Hepatocyte (in vitro differentiated cells): ENCODE measurements around the gene MCF2L2. TPM values are rescaled to one million over a fixed set of nuclear protein-coding genes. Genes with fewer than 3 reads are reported as not detected.

Experiments used
- DNase-seq: peaks from one replicate; pipeline ENCODE4 v3.0.0-alpha.2; 2016; ENCODE audit warnings: low spot score
- H2AFZ ChIP-seq: fragments of 200-600 bp; sonication (generic); 2 replicates; pipeline ENCODE4 v1.6.0; 2016; ENCODE audit warnings: antibody characterized with exemption, mild to moderate bottlenecking
- H3K27ac ChIP-seq: fragments of 200-600 bp; sonication (generic); 2 replicates; pipeline ENCODE4 v1.5.1; 2016; ENCODE audit warnings: mild to moderate bottlenecking
- H3K27me3 ChIP-seq: fragments of 200-600 bp; sonication (generic); 2 replicates; pipeline ENCODE4 v1.6.1; 2016
- H3K36me3 ChIP-seq: fragments of 200-600 bp; sonication (generic); replicated peaks from 2 replicates; pipeline ENCODE4 v1.5.1; 2016; ENCODE audit warnings: low read depth; ENCODE audit not compliant: insufficient read depth
- H3K4me1 ChIP-seq: fragments of 200-600 bp; sonication (generic); 2 replicates; pipeline ENCODE4 v1.5.1; 2016; ENCODE audit warnings: mild to moderate bottlenecking, moderate library complexity; ENCODE audit not compliant: insufficient read depth
- H3K4me2 ChIP-seq: fragments of 200-600 bp; sonication (generic); 2 replicates; pipeline ENCODE4 v1.6.0; 2016
- H3K4me3 ChIP-seq: fragments of 200-600 bp; sonication (generic); 2 replicates; pipeline ENCODE4 v1.5.1; 2016; ENCODE audit warnings: mild to moderate bottlenecking
- H3K79me2 ChIP-seq: fragments of 200-600 bp; sonication (generic); 2 replicates; pipeline ENCODE4 v1.6.0; 2017; ENCODE audit warnings: mild to moderate bottlenecking
- H3K9me2 ChIP-seq: fragments of 200-600 bp; sonication (generic); replicated peaks from 2 replicates; pipeline ENCODE4 v1.6.0; 2017; ENCODE audit warnings: mild to moderate bottlenecking; ENCODE audit not compliant: insufficient read depth
- H3K9me3 ChIP-seq: fragments of 200-600 bp; sonication (generic); 2 replicates; pipeline ENCODE4 v1.5.1; 2016; ENCODE audit warnings: low read depth, mild to moderate bottlenecking
- H4K20me1 ChIP-seq: fragments of 200-600 bp; sonication (generic); 2 replicates; pipeline ENCODE4 v1.6.0; 2016; ENCODE audit warnings: mild to moderate bottlenecking; ENCODE audit not compliant: insufficient read depth, poor library complexity, severe bottlenecking
- CTCF ChIP-seq: fragments of 200-600 bp; sonication (generic); IDR thresholded peaks from 2 replicates; pipeline ENCODE4 v1.5.1; 2016; ENCODE audit warnings: antibody characterized with exemption, mild to moderate bottlenecking; ENCODE audit not compliant: poor library complexity
- EZH2 ChIP-seq: fragments of 200-600 bp; sonication (generic); IDR thresholded peaks from 2 replicates; pipeline ENCODE4 v1.6.1; 2016; ENCODE audit warnings: antibody characterized with exemption, mild to moderate bottlenecking, borderline replicate concordance
- EZH2phosphoT487 ChIP-seq: fragments of 200-600 bp; sonication (generic); IDR thresholded peaks from one replicate; pipeline ENCODE4 v1.6.1; 2018; ENCODE audit warnings: antibody characterized with exemption, mild to moderate bottlenecking, low read depth, moderate library complexity; ENCODE audit not compliant: unreplicated experiment, severe bottlenecking
- WGBS: methylation state at CpG from one replicate; pipeline ENCODE4 v1.1.6; 2016; ENCODE audit warnings: low lambda C conversion rate; ENCODE audit errors: missing lambda C conversion rate; 5-methylcytosine and 5-hydroxymethylcytosine counted together
- polyA plus RNA-seq: library from polyadenylated mRNA; unstranded; fragments of >200 nt; fragmentation: Nextera tagmentation; extraction: Ambion mirVana; gene quantifications from 2 replicates; pipeline ENCODE4 v1.2.1, GENCODE V29; 2016
- total RNA-seq: library from RNA; depleted of rRNA; stranded (reverse); fragments of >200 nt; gene quantifications from 2 replicates; pipeline ENCODE4 v1.2.3, GENCODE V29; 2014

The MCF2L2 gene
- total and polyA plus RNA-seq, 2 experiments from 2014 or later = 0.17 to 0.63 TPM

GRCh38 chr3:183160616-183161015 is 267.8 kb downstream of the MCF2L2 start:
- Histone ChIP-seq H3K4me3 (no peak overlapping the region), H3K4me2 (no peak overlapping the region), H3K27me3 (peaks cover 7% of the 10 kb centered on the region), H3K9me3 (no peaks in the 10 kb centered on the region), H3K79me2 (no peaks in the 10 kb centered on the region), H3K4me1 (peaks cover 9% of the 10 kb centered on the region), H3K36me3 (no peaks in the 10 kb centered on the region), H4K20me1 (no peaks in the 10 kb centered on the region), H3K9me2 (no peaks in the 10 kb centered on the region), H3K27ac (no peak overlapping the region), H2AFZ (no peak overlapping the region)
- TF ChIP-seq EZH2 = no peak
- TF ChIP-seq EZH2phosphoT487 = no peak
- TF ChIP-seq CTCF = no peak
- no peak for DNase-seq
- WGBS = 86% methylated on average over 5 of the region's 5 CpGs

- H3K4me2 ChIP-seq = no peak overlapping the region
- DNase-seq = no peak
- H3K36me3 ChIP-seq = no peaks in the 10 kb centered on the region
- peaks cover 9% of the 10 kb centered on the region for H3K4me1 ChIP-seq
- H3K27me3 ChIP-seq = peaks cover 7% of the 10 kb centered on the region
- no peaks in the 10 kb centered on the region for H3K9me2 ChIP-seq
- no peaks in the 10 kb centered on the region for H3K9me3 ChIP-seq
- no peak overlapping the region for H2AFZ ChIP-seq
- no peak overlapping the region for H3K27ac ChIP-seq
- H4K20me1 ChIP-seq = no peaks in the 10 kb centered on the region
- no peaks in the 10 kb centered on the region for H3K79me2 ChIP-seq
- no peak for TF ChIP-seq EZH2phosphoT487
- WGBS = 60% methylated on average over 3 of the region's 3 CpGs
- no peak overlapping the region for H3K4me3 ChIP-seq
Observed at GRCh38 chr3:183159333-183159732, 269.1 kb downstream of the MCF2L2 start.

GRCh38 chr3:183158551-183159006 is 269.8 kb downstream of the MCF2L2 start:
- Histone ChIP-seq H3K27me3 (peaks cover 7% of the 10 kb centered on the region), H4K20me1 (no peaks in the 10 kb centered on the region), H3K4me3 (no peak overlapping the region), H3K27ac (no peak overlapping the region), H3K4me1 (peaks cover 9% of the 10 kb centered on the region), H3K36me3 (no peaks in the 10 kb centered on the region), H3K4me2 (no peak overlapping the region), H3K9me3 (no peaks in the 10 kb centered on the region), H2AFZ (no peak overlapping the region), H3K9me2 (no peaks in the 10 kb centered on the region), H3K79me2 (no peaks in the 10 kb centered on the region)
- TF ChIP-seq EZH2phosphoT487 = no peak
- TF ChIP-seq EZH2 = no peak
- TF ChIP-seq CTCF = no peak
- DNase-seq = no peak
- WGBS = 85% methylated on average over 3 of the region's 3 CpGs

GRCh38 chr3:183158113-183158512 is 270.3 kb downstream of the MCF2L2 start:
- Histone ChIP-seq H3K4me3 (no peak overlapping the region), H3K4me1 (peaks cover 9% of the 10 kb centered on the region), H3K79me2 (no peaks in the 10 kb centered on the region), H3K4me2 (no peak overlapping the region), H3K9me2 (no peaks in the 10 kb centered on the region), H2AFZ (no peak overlapping the region), H4K20me1 (no peaks in the 10 kb centered on the region), H3K9me3 (no peaks in the 10 kb centered on the region), H3K27me3 (peaks cover 7% of the 10 kb centered on the region), H3K36me3 (no peaks in the 10 kb centered on the region), H3K27ac (no peak overlapping the region)
- TF ChIP-seq EZH2phosphoT487 (no peak), EZH2 (no peak), CTCF (no peak)
- no peak for DNase-seq
- WGBS = 93% methylated on average over 2 of the region's 2 CpGs
